Activated CD8-positive, alpha-beta memory T cell treated with anti-CD3 and anti-CD28 coated beads for 36 hours (primary cell): ENCODE measurements around the gene TARS2. TPM values are rescaled to one million over a fixed set of nuclear protein-coding genes. Genes with fewer than 3 reads are reported as not detected.

Experiments used
- CTCF ChIA-PET: fragments of 350-600 bp; sonication (Branson Sonifier 250); formaldehyde crosslinking; loops from one replicate; lab custom pipeline; 2021; ENCODE audit warnings: antibody characterized with exemption; lab: Charles Lee
- POLR2A ChIA-PET: fragments of 350-600 bp; sonication (Branson Sonifier 250); formaldehyde crosslinking; loops from one replicate; lab custom pipeline; 2021; ENCODE audit warnings: antibody characterized with exemption; lab: Charles Lee
- total RNA-seq, 2 experiments: library from RNA; stranded (reverse); gene quantifications; one replicate each; pipeline ENCODE4 v1.2.3, GENCODE V29; 2021

Gene TARS2, protein sequence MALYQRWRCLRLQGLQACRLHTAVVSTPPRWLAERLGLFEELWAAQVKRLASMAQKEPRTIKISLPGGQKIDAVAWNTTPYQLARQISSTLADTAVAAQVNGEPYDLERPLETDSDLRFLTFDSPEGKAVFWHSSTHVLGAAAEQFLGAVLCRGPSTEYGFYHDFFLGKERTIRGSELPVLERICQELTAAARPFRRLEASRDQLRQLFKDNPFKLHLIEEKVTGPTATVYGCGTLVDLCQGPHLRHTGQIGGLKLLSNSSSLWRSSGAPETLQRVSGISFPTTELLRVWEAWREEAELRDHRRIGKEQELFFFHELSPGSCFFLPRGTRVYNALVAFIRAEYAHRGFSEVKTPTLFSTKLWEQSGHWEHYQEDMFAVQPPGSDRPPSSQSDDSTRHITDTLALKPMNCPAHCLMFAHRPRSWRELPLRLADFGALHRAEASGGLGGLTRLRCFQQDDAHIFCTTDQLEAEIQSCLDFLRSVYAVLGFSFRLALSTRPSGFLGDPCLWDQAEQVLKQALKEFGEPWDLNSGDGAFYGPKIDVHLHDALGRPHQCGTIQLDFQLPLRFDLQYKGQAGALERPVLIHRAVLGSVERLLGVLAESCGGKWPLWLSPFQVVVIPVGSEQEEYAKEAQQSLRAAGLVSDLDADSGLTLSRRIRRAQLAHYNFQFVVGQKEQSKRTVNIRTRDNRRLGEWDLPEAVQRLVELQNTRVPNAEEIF
- total RNA-seq = 10 to 100 TPM; 53.5 to 56.2 TPM

- CTCF ChIA-PET = interaction anchor here (0.5 to 1.5 kb wide), 5 partner anchors 10 to 491 kb away, joined by 3 to 4 read pairs (median 3); no protein-coding TSS in a partner anchor
- POLR2A ChIA-PET = interaction anchor here (0.7 to 1.7 kb wide), 6 partner anchors 25 to 123 kb away, joined by 3 to 7 read pairs (median 3); partner anchors contain the start of genes ADAMTSL4, FALEC and RPRD2
Measured at GRCh38 chr1:150486966-150487762, at the start of gene TARS2. Gene TARS2, plus strand, starts transcription at chr1:150487419. Its CDS starts 32 bp downstream, at chr1:150487451.

DNA sequence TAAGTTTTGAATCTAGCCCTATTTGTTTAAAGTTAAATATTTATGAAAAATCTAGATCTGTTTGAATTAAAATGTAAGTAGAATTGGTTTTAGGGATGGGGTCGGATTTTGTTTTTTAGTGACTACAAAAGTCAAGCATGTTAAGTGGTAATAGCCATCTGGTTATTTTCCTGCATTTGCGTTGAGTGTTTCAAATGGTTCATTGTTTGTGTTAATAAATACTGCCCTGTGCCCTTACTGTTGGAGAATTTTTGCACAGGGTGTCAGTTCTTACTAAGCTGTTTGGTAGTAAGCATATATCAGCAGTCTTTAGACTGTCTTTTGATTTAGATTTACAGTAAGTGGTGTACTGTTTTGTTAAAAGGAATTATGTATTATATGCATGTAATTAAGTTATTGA is 46.1 kb upstream of the TARS2 start:
- POLR2A ChIA-PET = interaction anchor here (0.6 kb wide), 1 partner anchor 208 kb away, joined by 3 read pairs; no protein-coding TSS in a partner anchor
- CTCF ChIA-PET = interaction anchor here (1.1 kb wide), 1 partner anchor 13 kb away, joined by 3 read pairs; no protein-coding TSS in a partner anchor

- POLR2A ChIA-PET = interaction anchor here (0.6 kb wide), 1 partner anchor 14 kb away, joined by 3 read pairs; no protein-coding TSS in a partner anchor
- CTCF ChIA-PET = no interaction called here
Measured at GRCh38 chr1:150444232-150444631, 43.0 kb upstream of the TARS2 start.

DNA sequence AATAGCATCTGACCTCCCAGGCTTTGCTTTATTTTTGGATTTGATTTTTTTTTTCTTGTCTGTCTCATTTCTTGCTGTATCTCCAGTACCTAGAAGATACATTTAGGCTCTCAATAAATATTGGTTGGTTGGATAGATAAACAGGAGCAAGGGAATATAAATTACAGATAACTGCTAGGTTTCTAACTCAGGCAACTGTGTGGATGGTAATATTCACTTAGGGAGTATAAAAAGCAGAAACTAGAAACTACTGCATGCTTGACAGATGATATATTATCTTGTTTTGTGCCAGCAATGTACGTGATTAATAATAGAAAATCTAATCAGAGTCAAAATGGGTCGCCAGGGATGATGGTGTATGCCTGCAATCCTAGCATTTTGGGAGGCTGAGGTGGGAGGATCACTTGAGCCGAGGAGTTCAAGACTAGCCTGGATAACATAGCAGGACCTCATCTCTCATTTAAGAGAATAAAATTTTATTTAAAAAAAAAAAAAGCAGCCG is 31.0 kb upstream of the TARS2 start:
- ChIA-PET CTCF (no interaction called here), POLR2A (no interaction called here)

- POLR2A ChIA-PET = interaction anchor here (0.7 kb wide), 1 partner anchor 129 kb away, joined by 3 read pairs; no protein-coding TSS in a partner anchor
- CTCF ChIA-PET = interaction anchor here (1.0 kb wide), 1 partner anchor 50 kb away, joined by 3 read pairs; no protein-coding TSS in a partner anchor
Measured at GRCh38 chr1:150464422-150464826, 22.8 kb upstream of the TARS2 start.

GRCh38 chr1:150466964-150467363 is 20.3 kb upstream of the TARS2 start:
- ChIA-PET CTCF (no interaction called here), POLR2A (no interaction called here)

DNA sequence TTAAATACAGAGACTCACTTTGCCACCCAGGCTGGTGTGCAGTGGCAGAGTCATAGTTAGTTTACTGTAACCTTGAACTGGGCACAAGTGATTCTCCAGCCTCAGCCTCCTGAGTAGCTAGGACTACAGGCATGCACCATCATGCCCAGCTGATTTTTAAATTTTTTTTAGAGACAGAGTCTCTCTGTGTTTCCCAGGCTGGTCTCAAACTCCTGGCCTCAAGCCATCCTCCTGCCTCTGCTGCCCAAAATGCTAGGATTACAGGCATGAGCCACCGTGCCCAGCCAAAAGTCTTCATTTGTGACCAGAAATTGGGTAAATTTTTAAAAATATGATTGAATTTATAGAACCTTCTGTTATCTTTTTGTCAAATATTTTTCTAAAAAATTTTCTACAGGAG is 17.9 kb upstream of the TARS2 start:
- CTCF ChIA-PET = no interaction called here

GRCh38 chr1:150472601-150473200 is 14.5 kb upstream of the TARS2 start:
- POLR2A ChIA-PET = no interaction called here

More for the DNA sequence above, 17.9 kb upstream of the TARS2 start:
- POLR2A ChIA-PET = interaction anchor here (1.3 kb wide), 1 partner anchor 15 kb away, joined by 4 read pairs; no protein-coding TSS in a partner anchor

DNA sequence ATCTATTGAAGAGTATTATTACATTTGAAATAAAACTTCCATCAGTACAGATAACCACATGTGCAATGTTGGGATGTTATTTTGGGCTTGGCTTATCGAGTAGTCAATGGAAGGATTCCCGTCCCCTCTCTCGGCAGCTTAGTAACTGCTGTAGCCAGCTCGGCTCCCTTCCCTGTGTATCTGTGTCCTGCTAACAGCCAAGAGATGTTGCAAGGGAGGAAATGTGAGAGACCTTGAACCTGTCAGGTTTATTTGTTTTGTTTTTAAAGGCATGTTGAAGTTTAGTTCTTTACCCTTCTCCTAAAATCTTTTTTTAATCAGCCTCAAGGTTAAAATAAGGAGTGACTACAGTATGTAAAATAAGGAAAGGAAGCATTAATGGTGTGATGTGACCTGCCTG is 13.6 kb upstream of the TARS2 start:
- ChIA-PET POLR2A (no interaction called here), CTCF (interaction anchor here (0.9 kb wide), 1 partner anchor 59 kb away, joined by 3 read pairs; no protein-coding TSS in a partner anchor)

More at GRCh38 chr1:150472601-150473200, 14.5 kb upstream of the TARS2 start:
- CTCF ChIA-PET = no interaction called here

DNA sequence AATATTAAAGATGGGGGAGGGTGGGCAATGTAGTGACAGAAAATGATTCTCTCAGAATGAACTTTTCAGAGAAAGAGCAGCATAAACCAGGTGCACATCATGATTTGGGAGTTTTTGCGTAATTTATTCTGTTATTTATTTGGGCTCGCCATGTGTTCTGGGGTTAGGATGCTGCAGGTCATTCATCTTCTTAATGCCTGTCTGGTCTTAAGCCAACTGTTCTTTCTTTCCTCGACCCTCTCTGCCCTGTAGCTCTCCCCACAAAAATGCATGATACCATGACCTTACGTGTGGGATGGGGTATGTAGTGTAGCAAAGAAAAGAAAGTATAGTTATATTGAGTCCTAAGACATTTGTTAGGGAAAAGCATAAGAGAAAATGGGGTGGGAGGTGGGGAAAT is 12.3 kb upstream of the TARS2 start:
- ChIA-PET POLR2A (no interaction called here), CTCF (no interaction called here)

- POLR2A ChIA-PET = no interaction called here
- CTCF ChIA-PET = no interaction called here
Measured at GRCh38 chr1:150476754-150477153, 10.5 kb upstream of the TARS2 start.

DNA sequence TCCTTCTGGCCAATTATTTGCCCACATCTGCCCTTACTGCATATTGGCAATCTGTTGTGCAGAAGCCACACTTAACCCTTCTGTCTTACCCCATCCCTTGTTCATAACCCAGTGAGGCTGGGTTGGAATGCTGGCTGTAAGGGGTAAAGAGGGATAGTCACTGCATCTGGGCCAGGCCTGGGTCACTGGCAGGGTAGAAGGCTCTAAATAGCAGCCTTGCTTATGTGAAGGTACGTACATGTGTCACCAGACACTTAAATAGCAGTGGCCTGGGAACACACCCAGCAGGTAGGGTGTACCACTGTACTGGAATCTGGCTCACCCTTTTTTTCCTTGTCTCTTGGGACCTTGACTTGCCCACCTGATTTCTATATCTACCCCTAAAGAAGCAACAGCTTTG is 9.9 kb upstream of the TARS2 start:
- CTCF ChIA-PET = no interaction called here
- POLR2A ChIA-PET = no interaction called here

DNA sequence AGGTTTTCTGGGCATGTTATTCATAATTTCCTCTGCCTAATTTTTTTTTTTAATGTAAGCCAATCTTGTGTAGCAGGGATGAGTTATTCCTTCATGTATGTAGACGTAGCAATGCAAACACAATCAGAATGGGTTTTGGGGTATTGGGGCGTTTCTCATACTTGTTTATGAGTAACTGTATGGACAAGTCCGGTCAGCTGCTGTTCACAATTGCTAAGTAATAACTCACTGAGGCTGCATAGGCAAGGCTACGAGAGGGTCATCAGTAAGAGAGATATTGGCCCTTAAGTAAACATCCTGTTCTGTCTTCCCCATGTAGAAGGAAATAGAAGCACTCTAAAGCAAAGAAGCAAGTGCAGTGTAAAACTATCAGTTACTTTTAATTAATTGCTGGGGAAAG is 9.5 kb upstream of the TARS2 start:
- ChIA-PET CTCF (no interaction called here), POLR2A (no interaction called here)

GRCh38 chr1:150479370-150479769 is 7.8 kb upstream of the TARS2 start:
- ChIA-PET POLR2A (no interaction called here), CTCF (no interaction called here)

- ChIA-PET CTCF (no interaction called here), POLR2A (no interaction called here)
Measured at GRCh38 chr1:150479927-150480352, 7.3 kb upstream of the TARS2 start.

DNA sequence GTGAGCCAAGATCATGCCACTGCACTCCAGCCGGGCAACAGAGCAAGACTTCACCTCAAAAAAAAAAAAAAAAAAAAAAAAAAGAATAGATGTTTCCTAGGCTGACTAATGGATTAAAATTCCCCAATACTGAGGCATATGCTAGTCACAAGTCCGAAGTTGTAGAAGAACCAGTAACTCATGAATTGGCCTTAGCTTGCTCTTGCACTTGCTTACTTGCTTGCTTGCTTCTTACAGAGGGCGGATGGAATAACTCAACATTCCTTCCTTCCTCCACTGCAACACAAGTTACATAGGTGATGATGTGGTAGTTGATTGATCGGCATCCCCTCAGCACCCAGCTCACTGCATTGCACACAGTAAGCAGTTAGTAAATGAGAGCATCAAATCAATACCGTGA is 2.8 kb upstream of the TARS2 start:
- CTCF ChIA-PET = interaction anchor here (0.6 to 1.6 kb wide), 2 partner anchors 54 to 110 kb away, joined by 3 read pairs; no protein-coding TSS in a partner anchor
- POLR2A ChIA-PET = interaction anchor here (0.6 to 1.6 kb wide), 2 partner anchors 16 to 234 kb away, joined by 4 to 10 read pairs; no protein-coding TSS in a partner anchor

DNA sequence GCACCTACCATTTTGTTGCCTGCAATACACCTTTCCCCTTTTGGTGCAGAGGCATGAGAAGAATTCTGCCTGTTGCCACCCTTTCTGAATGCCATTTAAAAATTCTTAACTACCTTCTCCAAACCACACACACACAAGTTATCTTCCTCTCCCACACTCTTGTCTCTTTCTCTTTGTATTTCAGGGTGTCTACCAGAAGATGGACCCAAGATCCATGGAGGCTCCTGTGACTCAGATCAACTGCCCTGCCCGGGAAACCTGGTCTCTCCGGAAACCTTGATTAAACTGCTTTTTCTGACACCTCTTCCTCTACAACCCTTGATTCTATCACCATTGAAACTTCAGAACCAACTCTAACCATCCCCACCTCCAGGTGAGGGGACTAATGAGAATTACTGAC is 2.4 kb upstream of the TARS2 start:
- ChIA-PET POLR2A (interaction anchor here (1.6 kb wide), 1 partner anchor 16 kb away, joined by 4 read pairs; no protein-coding TSS in a partner anchor), CTCF (interaction anchor here (1.6 kb wide), 1 partner anchor 55 kb away, joined by 3 read pairs; no protein-coding TSS in a partner anchor)

GRCh38 chr1:150487763-150488115 is 520 bp downstream of the TARS2 start:
- CTCF ChIA-PET = interaction anchor here (1.3 to 1.5 kb wide), 3 partner anchors 10 to 72 kb away, joined by 3 to 4 read pairs (median 3); no protein-coding TSS in a partner anchor
- POLR2A ChIA-PET = interaction anchor here (0.9 to 1.7 kb wide), 3 partner anchors 27 to 80 kb away, joined by 3 to 7 read pairs (median 3); partner anchors contain the start of gene FALEC
